Osteoblast (primary cell): ENCODE results near the gene ANXA2. TPM values are rescaled to one million over a fixed set of nuclear protein-coding genes. Genes with fewer than 3 reads are reported as not detected.

ENCODE experiments used
- DNase-seq: peaks from one replicate; pipeline ENCODE4 v3.0.0; 2011; ENCODE audit warnings: low spot score, mixed read lengths; ENCODE audit not compliant: insufficient read length; ENCODE audit errors: missing footprints
- H2AFZ ChIP-seq: 2 replicates; pipeline ENCODE4 v1.6.0; 2011; ENCODE audit warnings: mild to moderate bottlenecking, low read length
- H3K27ac ChIP-seq: 2 replicates; pipeline ENCODE4 v1.5.1; 2011; ENCODE audit warnings: mild to moderate bottlenecking, low read depth, low read length, moderate library complexity
- H3K27me3 ChIP-seq: 2 replicates; pipeline ENCODE4 v1.6.0; 2012; ENCODE audit warnings: mild to moderate bottlenecking, control low read depth, inconsistent platforms, low read length, moderate library complexity; ENCODE audit not compliant: insufficient read depth
- H3K36me3 ChIP-seq: 2 replicates; pipeline ENCODE4 v1.5.1; 2011; ENCODE audit warnings: mild to moderate bottlenecking, low read length, control low read depth, moderate library complexity; ENCODE audit not compliant: insufficient read depth
- H3K4me1 ChIP-seq: 2 replicates; pipeline ENCODE4 v1.5.1; 2011; ENCODE audit warnings: mild to moderate bottlenecking, low read length, control low read depth, moderate library complexity; ENCODE audit not compliant: insufficient read depth
- H3K4me2 ChIP-seq: 2 replicates; pipeline ENCODE4 v1.6.0; 2011; ENCODE audit warnings: mild to moderate bottlenecking, low read length; ENCODE audit not compliant: insufficient read depth
- H3K4me3 ChIP-seq: fragments of 200-600 bp; sonication (generic); 3 replicates; pipeline ENCODE4 v1.5.1; 2012; ENCODE audit warnings: mild to moderate bottlenecking, low read length, inconsistent platforms; ENCODE audit not compliant: insufficient read depth
- H3K79me2 ChIP-seq: 2 replicates; pipeline ENCODE4 v1.6.0; 2012; ENCODE audit warnings: mild to moderate bottlenecking, low read length, control low read depth, inconsistent platforms; ENCODE audit not compliant: insufficient read depth
- H3K9me3 ChIP-seq: 2 replicates; pipeline ENCODE4 v1.5.1; 2011; ENCODE audit warnings: low read depth, low read length, control low read depth
- H4K20me1 ChIP-seq: 2 replicates; pipeline ENCODE4 v1.6.0; 2012; ENCODE audit warnings: mild to moderate bottlenecking, low read length, control low read depth; ENCODE audit not compliant: insufficient read depth
- CTCF ChIP-seq: IDR thresholded peaks from 2 replicates; pipeline ENCODE4 v1.5.1; 2011; ENCODE audit warnings: mild to moderate bottlenecking, low read depth, low read length, moderate library complexity; ENCODE audit errors: extremely low read depth
- total RNA-seq: library from RNA; depleted of rRNA; stranded (reverse); fragments of >200 nt; gene quantifications from 2 replicates; pipeline ENCODE4 v1.2.3, GENCODE V29; 2012

Gene ANXA2
- total RNA-seq, 1 donor: 3,042 TPM

GRCh38 chr15:60396100-60396499 lies 1.7 kb downstream of the ANXA2 start:
- peaks cover 45% of the 10 kb centered on the region for H3K36me3 ChIP-seq
- H4K20me1 ChIP-seq: peaks cover 41% of the 10 kb centered on the region
- peak overlapping the region; percentile 95 for H3K27ac ChIP-seq
- no peak overlapping the region for H2AFZ ChIP-seq
- H3K27me3 ChIP-seq: no peaks in the 10 kb centered on the region
- TF ChIP-seq CTCF: no peak
- peaks cover 78% of the 10 kb centered on the region for H3K4me1 ChIP-seq
- no peaks in the 10 kb centered on the region for H3K9me3 ChIP-seq
- H3K4me2 ChIP-seq: peak overlapping the region; percentile 82
- H3K4me3 ChIP-seq: peak overlapping the region; percentile 75
- no peak for DNase-seq
- peaks cover 68% of the 10 kb centered on the region for H3K79me2 ChIP-seq

- Histone ChIP-seq H2AFZ (no peak overlapping the region), H3K36me3 (peaks cover 51% of the 10 kb centered on the region), H3K27ac (peak overlapping the region; percentile 95), H4K20me1 (peaks cover 47% of the 10 kb centered on the region), H3K4me2 (peak overlapping the region; percentile 82), H3K4me1 (peaks cover 78% of the 10 kb centered on the region), H3K4me3 (peak overlapping the region; percentile 75), H3K9me3 (no peaks in the 10 kb centered on the region), H3K79me2 (peaks cover 70% of the 10 kb centered on the region), H3K27me3 (no peaks in the 10 kb centered on the region)
- no peak for DNase-seq
- TF ChIP-seq CTCF: no peak
Observed at GRCh38 chr15:60395276-60396011, 2.3 kb downstream of the ANXA2 start.

GRCh38 chr15:60394689-60395097 lies 3.1 kb downstream of the ANXA2 start:
- no peaks in the 10 kb centered on the region for H3K9me3 ChIP-seq
- H2AFZ ChIP-seq: no peak overlapping the region
- peaks cover 59% of the 10 kb centered on the region for H3K36me3 ChIP-seq
- TF ChIP-seq CTCF: no peak
- peak overlapping the region; percentile 82 for H3K4me2 ChIP-seq
- H4K20me1 ChIP-seq: peaks cover 55% of the 10 kb centered on the region
- no peak for DNase-seq
- peaks cover 76% of the 10 kb centered on the region for H3K79me2 ChIP-seq
- H3K27me3 ChIP-seq: no peaks in the 10 kb centered on the region
- H3K27ac ChIP-seq: peak overlapping the region; percentile 95
- peak overlapping the region; percentile 75 for H3K4me3 ChIP-seq
- peaks cover 78% of the 10 kb centered on the region for H3K4me1 ChIP-seq

GRCh38 chr15:60392986-60393790 lies 4.6 kb downstream of the ANXA2 start:
- H3K4me3 ChIP-seq: peak overlapping the region; percentile 75
- H3K27me3 ChIP-seq: no peaks in the 10 kb centered on the region
- peaks cover 68% of the 10 kb centered on the region for H3K36me3 ChIP-seq
- DNase-seq: peak; percentile 92
- no peak overlapping the region for H2AFZ ChIP-seq
- H3K79me2 ChIP-seq: peaks cover 91% of the 10 kb centered on the region
- TF ChIP-seq CTCF: no peak
- peak overlapping the region; percentile 95 for H3K27ac ChIP-seq
- H3K4me2 ChIP-seq: peak overlapping the region; percentile 82
- H3K9me3 ChIP-seq: no peaks in the 10 kb centered on the region
- peaks cover 78% of the 10 kb centered on the region for H3K4me1 ChIP-seq
- peaks cover 70% of the 10 kb centered on the region for H4K20me1 ChIP-seq
